Measurements from ENCODE around the gene CNOT1. TPM values are rescaled to one million over a fixed set of nuclear protein-coding genes. Genes with fewer than 3 reads are reported as not detected.

CNOT1 gene
- total RNA-seq, 2 experiments from 2014 or later, result 245 to 283 TPM

DNA sequence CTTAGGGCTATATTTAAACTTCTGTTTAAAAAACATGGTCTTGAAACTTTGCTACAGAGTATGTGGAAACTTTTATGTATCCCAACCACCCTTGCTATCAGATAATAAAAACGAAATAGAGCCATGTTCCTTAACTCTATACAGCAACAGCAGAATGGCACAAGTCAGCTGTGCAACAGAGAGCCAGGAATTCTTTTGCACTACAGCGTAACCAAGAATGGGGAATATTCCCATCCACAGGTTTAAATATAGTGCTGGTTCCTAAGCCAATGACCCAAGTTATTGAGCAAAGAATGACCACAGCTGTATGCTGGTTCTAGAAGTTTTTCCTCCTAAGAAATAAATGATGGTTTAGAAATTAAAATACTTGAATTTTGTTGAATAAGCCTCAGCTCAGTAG lies 81.2 kb downstream of the CNOT1 start:
- POLR2A ChIA-PET, result no interaction called here
- CTCF ChIA-PET, result interaction anchor here (0.6 to 1.0 kb wide), 2 partner anchors 31 to 35 kb away, joined by 3 to 4 read pairs; no protein-coding TSS in a partner anchor

DNA sequence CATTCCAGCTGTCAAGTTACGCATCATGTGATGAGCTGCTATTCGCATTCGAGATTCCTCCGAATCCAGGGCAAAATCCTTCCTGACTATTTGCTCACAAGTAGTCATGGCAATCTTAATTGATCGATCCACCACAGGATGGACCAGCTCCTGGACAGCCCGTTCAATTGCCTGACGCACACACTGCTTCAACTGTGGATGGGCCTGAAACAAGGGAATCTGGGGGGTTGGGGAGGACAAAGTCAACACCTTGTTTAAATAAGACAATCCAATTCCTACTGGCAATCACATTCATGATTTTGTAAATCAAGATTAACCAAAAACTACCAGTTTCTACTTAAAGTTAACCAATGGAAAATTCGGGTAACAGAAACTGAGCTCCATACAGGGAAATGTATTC lies 85.9 kb downstream of the CNOT1 start:
- H3K27ac Mint-ChIP-seq, result no peak overlapping the region
- POLR2A ChIA-PET, result no interaction called here
- no peak for DNase-seq
- H3K36me3 Mint-ChIP-seq (ENCODE audit: low read depth), result peaks cover 65% of the 10 kb centered on the region
- H3K9me3 Mint-ChIP-seq, result no peaks in the 10 kb centered on the region
- no peak overlapping the region for H3K4me3 Mint-ChIP-seq
- H3K4me1 Mint-ChIP-seq, result no peaks in the 10 kb centered on the region
- CTCF ChIA-PET, result interaction anchor here (0.9 kb wide), 1 partner anchor 16 kb away, joined by 3 read pairs; no protein-coding TSS in a partner anchor
- no peaks in the 10 kb centered on the region for H3K27me3 Mint-ChIP-seq

More for the DNA sequence above, 81.2 kb downstream of the CNOT1 start:
- Mint-ChIP-seq H3K27ac (no peak overlapping the region), H3K27me3 (no peaks in the 10 kb centered on the region), H3K4me1 (no peaks in the 10 kb centered on the region), H3K9me3 (no peaks in the 10 kb centered on the region), H3K4me3 (no peak overlapping the region), H3K36me3 (ENCODE audit: low read depth) (peaks cover 71% of the 10 kb centered on the region)
- no peak for DNase-seq

DNA sequence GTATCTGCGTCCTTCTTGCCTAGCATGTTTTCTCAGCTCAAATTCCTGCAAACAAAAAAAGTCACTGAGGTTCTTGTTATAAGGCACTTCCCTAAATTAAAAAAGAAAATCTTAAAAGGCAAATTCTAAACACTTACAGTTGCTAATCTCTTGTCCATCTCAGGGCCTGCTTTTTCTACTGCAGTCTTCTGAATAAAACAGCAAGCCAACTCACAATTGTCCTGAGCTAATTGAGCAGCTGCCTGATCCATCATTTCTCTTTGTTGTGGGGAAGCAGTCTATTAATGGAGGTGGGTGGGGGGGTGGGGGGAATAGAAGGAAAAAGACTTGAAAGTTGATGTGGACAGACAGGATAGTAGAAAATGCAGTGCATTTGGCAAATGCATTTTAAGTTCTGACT lies 87.3 kb downstream of the CNOT1 start:
- no peak for DNase-seq
- ChIA-PET POLR2A (no interaction called here), CTCF (interaction anchor here (1.0 to 1.4 kb wide), 2 partner anchors 19 to 23 kb away, joined by 3 to 4 read pairs; no protein-coding TSS in a partner anchor)
- Mint-ChIP-seq H3K27me3 (no peaks in the 10 kb centered on the region), H3K36me3 (ENCODE audit: low read depth) (peaks cover 72% of the 10 kb centered on the region), H3K4me1 (peaks cover 3% of the 10 kb centered on the region), H3K27ac (no peak overlapping the region), H3K9me3 (no peaks in the 10 kb centered on the region), H3K4me3 (no peak overlapping the region)

DNA sequence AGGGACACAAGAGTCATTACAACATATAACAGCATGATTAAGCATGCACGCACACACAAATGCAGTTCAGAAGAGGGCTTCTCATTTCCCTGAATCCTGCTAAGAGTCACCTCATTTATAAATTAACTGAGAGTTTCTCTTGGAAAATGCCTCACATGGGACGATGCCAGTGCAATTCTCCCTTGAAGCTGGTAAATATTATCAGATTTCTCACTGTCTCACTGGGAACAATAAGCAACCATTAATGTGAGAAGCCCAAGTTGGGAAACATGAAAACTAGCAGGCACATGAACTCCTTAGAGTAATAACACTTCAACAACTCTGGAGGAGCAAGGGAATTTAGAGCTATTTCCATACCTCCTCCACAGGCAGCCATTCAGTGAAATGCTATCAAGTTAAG lies 87.9 kb downstream of the CNOT1 start:
- H3K4me3 Mint-ChIP-seq, result no peak overlapping the region
- H3K9me3 Mint-ChIP-seq, result no peaks in the 10 kb centered on the region
- no peak overlapping the region for H3K27ac Mint-ChIP-seq
- H3K36me3 Mint-ChIP-seq (ENCODE audit: low read depth), result peaks cover 73% of the 10 kb centered on the region
- peaks cover 5% of the 10 kb centered on the region for H3K4me1 Mint-ChIP-seq
- POLR2A ChIA-PET, result no interaction called here
- DNase-seq, result no peak
- CTCF ChIA-PET, result interaction anchor here (1.4 to 1.8 kb wide), 2 partner anchors 8 to 20 kb away, joined by 3 to 4 read pairs; no protein-coding TSS in a partner anchor
- H3K27me3 Mint-ChIP-seq, result no peaks in the 10 kb centered on the region

DNA sequence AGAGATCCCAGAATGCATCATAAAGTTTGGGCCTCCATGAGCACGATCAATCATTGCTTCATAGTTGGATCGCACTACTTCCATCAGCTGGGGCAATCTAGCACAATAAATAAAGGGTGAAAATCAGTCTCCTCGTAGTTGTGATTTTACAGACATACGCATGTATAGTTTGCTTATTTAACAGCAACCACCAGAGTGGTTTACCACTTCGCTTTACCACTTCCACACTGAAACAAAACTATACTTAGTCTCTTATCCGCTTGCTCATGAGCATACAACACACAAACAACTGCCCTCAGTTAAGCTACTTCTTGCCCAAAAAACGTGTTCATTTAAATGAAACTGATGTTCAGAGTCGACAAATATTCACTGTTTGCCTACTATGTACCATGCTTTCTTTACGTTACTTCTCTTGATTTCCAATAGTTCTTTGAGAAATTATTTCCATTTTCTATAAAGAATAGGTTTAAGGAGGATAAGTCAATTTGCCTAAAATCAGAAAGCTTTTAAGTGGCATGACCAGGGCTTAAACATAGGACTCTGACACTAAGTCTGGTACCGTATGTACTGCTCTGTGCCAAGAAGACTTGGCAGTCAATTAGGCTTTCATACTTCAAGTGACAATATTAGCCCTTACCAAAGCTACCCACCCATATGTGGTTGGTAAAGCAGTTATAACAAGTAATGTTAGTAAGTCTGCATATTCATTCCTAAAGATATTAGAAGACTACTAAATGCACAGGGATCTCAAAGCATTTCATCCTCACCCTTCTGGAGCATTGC lies 92.3 kb downstream of the CNOT1 start:
- DNase-seq, result no peak
- peaks cover 5% of the 10 kb centered on the region for H3K4me1 Mint-ChIP-seq
- H3K27me3 Mint-ChIP-seq, result no peaks in the 10 kb centered on the region
- H3K27ac Mint-ChIP-seq, result no peak overlapping the region
- H3K36me3 Mint-ChIP-seq (ENCODE audit: low read depth), result peaks cover 73% of the 10 kb centered on the region
- ChIA-PET CTCF (no interaction called here), POLR2A (interaction anchor here (0.6 kb wide), 1 partner anchor 14 kb away, joined by 4 read pairs; no protein-coding TSS in a partner anchor)
- no peak overlapping the region for H3K4me3 Mint-ChIP-seq
- H3K9me3 Mint-ChIP-seq, result no peaks in the 10 kb centered on the region

DNA sequence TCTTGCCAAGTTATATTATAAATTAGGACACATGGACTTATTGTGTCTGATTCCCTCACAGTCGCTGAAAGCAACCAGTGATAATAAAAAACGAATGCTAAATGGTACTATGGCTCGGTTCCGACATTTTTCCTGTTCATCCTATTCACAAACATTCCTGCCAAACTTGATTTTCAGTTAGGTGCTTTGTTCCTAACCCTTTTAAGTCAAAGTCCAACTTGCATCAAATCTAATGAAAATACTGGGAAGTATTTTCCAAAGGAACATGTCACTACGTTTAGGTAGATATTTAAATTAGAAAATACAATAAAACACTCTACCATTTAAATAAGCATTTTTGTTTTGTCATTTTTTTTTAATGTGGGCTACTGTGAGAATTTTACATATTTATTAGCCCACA lies 93.3 kb downstream of the CNOT1 start:
- CTCF ChIA-PET, result no interaction called here
- Mint-ChIP-seq H3K27ac (no peak overlapping the region), H3K4me3 (no peak overlapping the region), H3K9me3 (no peaks in the 10 kb centered on the region), H3K36me3 (ENCODE audit: low read depth) (peaks cover 75% of the 10 kb centered on the region), H3K27me3 (no peaks in the 10 kb centered on the region), H3K4me1 (peaks cover 5% of the 10 kb centered on the region)
- DNase-seq, result no peak
- POLR2A ChIA-PET, result interaction anchor here (0.5 kb wide), 1 partner anchor 17 kb away, joined by 3 read pairs; no protein-coding TSS in a partner anchor

DNA sequence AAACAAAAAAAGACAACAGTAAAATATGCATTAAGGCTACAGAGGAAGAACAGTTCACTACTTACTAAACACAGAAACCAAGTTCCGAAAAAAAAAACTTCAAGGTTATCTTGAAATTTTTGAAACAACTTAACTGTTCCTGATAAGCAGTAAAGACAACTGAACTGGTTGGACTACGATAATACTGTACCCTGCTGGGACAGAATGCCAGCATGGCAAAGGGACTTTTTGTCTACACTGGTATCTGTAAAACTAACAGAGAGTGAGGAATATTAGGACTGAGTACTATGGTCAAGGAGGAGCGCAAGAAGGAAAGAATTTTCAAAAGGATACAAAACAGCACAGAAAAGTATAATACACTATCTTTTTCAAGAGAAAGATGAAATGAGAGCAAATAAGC lies 94.5 kb downstream of the CNOT1 start:
- H3K36me3 Mint-ChIP-seq (ENCODE audit: low read depth), result peaks cover 75% of the 10 kb centered on the region
- H3K4me1 Mint-ChIP-seq, result peaks cover 5% of the 10 kb centered on the region
- H3K27ac Mint-ChIP-seq, result no peak overlapping the region
- DNase-seq, result no peak
- H3K9me3 Mint-ChIP-seq, result no peaks in the 10 kb centered on the region
- ChIA-PET CTCF (interaction anchor here (0.6 kb wide), 1 partner anchor 9 kb away, joined by 4 read pairs; no protein-coding TSS in a partner anchor), POLR2A (no interaction called here)
- H3K4me3 Mint-ChIP-seq, result no peak overlapping the region
- no peaks in the 10 kb centered on the region for H3K27me3 Mint-ChIP-seq

DNA sequence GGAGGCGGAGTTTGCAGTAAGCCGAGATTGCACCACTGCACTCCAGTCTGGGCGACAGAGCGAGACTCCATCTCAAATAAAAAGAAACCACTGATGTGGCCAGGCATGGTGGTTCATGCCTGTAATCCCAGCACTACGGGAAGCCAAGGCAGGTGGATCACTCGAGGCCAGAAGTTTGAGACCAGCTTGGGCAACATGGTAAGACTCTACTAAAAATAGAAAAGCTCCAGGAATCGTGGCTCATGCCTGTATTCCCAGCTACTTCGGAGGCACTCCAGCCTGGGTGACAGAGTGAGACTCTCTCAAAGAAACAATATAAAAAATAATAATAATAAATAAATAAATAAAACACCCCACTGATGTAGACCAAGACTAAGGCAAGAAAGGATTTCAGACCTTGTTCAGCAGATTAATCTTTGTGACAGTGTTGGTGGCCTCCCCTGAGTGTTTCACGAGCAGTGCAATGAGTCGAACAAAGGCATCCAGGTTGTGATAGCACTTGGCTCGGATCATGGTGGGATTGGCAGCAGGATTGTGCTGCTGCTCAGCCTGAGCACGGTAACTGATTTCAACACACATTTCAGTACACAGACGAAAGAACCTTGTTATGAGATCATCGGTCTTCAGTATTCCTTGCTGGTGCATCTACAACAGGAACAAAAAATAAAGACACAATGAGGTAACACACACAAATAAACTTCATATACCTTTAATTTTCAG lies 95.7 kb downstream of the CNOT1 start:
- DNase-seq, result no peak
- Mint-ChIP-seq H3K9me3 (no peaks in the 10 kb centered on the region), H3K27me3 (no peaks in the 10 kb centered on the region), H3K27ac (no peak overlapping the region), H3K4me1 (peaks cover 5% of the 10 kb centered on the region), H3K36me3 (ENCODE audit: low read depth) (peaks cover 68% of the 10 kb centered on the region), H3K4me3 (no peak overlapping the region)
- ChIA-PET POLR2A (no interaction called here), CTCF (interaction anchor here (0.7 to 2.2 kb wide), 2 partner anchors 12 to 16 kb away, joined by 3 to 6 read pairs; no protein-coding TSS in a partner anchor)

DNA sequence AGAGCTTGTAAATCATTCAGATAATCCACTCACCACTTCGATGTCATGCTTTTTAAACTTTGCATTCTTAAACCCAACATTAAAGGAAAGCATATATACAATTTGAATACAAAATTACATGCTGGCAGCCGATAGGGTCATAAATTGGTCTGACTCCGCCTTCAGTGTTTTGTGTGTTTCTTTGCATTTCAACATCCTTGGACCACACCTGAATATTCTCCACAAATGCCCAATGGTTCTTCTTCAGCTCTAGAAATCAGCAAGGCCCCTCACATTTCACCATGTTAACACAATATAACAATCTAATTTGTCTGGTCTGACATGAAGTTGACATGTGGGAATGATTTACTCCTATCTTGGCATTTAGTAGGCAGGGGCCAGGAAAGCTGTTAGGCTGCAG lies 97.2 kb downstream of the CNOT1 start:
- POLR2A ChIA-PET, result no interaction called here
- peaks cover 2% of the 10 kb centered on the region for H3K4me1 Mint-ChIP-seq
- no peak overlapping the region for H3K4me3 Mint-ChIP-seq
- H3K27ac Mint-ChIP-seq, result no peak overlapping the region
- CTCF ChIA-PET, result interaction anchor here (0.9 to 2.2 kb wide), 2 partner anchors 11 to 13 kb away, joined by 4 to 6 read pairs; no protein-coding TSS in a partner anchor
- DNase-seq, result no peak
- H3K36me3 Mint-ChIP-seq (ENCODE audit: low read depth), result peaks cover 62% of the 10 kb centered on the region
- H3K27me3 Mint-ChIP-seq, result no peaks in the 10 kb centered on the region
- H3K9me3 Mint-ChIP-seq, result no peaks in the 10 kb centered on the region

DNA sequence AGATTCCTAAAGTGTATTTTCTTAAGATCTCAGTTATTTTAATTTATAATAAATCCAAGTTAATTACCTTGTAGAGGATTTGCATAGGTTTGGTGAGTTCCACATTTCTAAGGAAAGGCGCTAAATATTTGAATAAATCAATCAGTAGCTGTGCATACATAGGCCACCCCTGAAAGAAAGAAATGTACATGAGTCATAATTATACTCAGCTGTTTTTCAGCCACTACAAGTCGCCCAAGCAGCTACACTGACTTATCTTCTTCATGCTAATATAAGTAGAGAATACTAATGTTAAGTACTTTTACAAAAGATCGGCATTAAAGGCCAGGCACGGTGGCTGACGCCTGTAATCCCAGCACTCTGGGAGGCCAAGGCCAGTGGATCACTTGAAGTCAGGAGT lies 99.4 kb downstream of the CNOT1 start:
- POLR2A ChIA-PET, result no interaction called here
- no peak for DNase-seq
- H3K27me3 Mint-ChIP-seq, result no peaks in the 10 kb centered on the region
- no peaks in the 10 kb centered on the region for H3K4me1 Mint-ChIP-seq
- CTCF ChIA-PET, result interaction anchor here (0.6 to 1.5 kb wide), 3 partner anchors 10 to 68 kb away, joined by 3 to 6 read pairs (median 3); no protein-coding TSS in a partner anchor
- H3K9me3 Mint-ChIP-seq, result no peaks in the 10 kb centered on the region
- peaks cover 65% of the 10 kb centered on the region for H3K36me3 Mint-ChIP-seq (ENCODE audit: low read depth)
- H3K4me3 Mint-ChIP-seq, result no peak overlapping the region
- no peak overlapping the region for H3K27ac Mint-ChIP-seq

DNA sequence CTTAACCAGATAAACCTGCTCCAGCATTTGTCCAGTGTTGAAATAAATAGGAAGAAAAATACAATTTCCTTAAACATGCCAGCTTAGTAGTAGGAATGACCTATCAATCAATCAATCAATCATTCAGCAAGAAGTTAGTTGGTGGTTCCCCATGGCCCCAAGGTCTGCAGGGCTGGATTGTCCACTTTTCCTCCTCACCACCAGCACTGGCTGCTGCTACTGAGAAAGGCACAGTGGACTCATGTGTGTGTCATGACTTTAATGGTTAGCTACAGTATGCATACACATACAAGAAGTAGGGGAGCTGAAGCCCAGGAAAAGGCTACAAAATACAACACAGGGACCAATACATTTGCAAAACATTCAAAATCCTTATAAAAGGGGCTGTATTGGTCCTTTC lies 109.9 kb downstream of the CNOT1 start:
- POLR2A ChIA-PET, result interaction anchor here (0.7 kb wide), 1 partner anchor 17 kb away, joined by 3 read pairs; no protein-coding TSS in a partner anchor
- H3K36me3 Mint-ChIP-seq (ENCODE audit: low read depth), result peaks cover 51% of the 10 kb centered on the region

DNA sequence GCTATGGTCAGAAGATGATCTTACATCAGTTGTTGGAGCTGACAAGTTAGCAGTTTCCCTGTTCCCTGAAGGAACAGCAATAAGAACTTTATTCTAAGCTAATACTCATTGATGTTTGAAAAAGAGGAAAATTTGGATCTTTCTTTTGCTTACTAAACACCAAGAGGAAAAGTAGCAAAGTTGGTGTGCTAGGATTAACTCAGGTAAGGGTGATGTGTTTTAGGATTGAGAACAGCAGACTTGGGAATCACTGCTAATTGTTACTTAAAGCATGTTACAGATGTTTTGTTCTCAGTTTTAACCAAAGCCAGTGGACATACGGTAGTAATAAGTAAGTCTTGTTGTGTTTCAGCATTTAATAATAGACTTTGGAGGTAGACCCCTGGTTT lies 110.7 kb downstream of the CNOT1 start:
- no peak overlapping the region for H3K4me3 Mint-ChIP-seq
- peaks cover 44% of the 10 kb centered on the region for H3K4me1 Mint-ChIP-seq
- ChIA-PET CTCF (interaction anchor here (0.7 to 1.8 kb wide), 3 partner anchors 9 to 24 kb away, joined by 3 to 4 read pairs (median 3); no protein-coding TSS in a partner anchor), POLR2A (interaction anchor here (0.5 to 0.6 kb wide), 2 partner anchors 97 to 99 kb away, joined by 3 to 4 read pairs; no protein-coding TSS in a partner anchor)
- H3K36me3 Mint-ChIP-seq (ENCODE audit: low read depth), result peaks cover 45% of the 10 kb centered on the region
- DNase-seq, result no peak
- H3K27me3 Mint-ChIP-seq, result no peaks in the 10 kb centered on the region
- no peak overlapping the region for H3K27ac Mint-ChIP-seq
- no peaks in the 10 kb centered on the region for H3K9me3 Mint-ChIP-seq

More for the DNA sequence above, 109.9 kb downstream of the CNOT1 start:
- Mint-ChIP-seq H3K4me3 (no peak overlapping the region), H3K9me3 (no peaks in the 10 kb centered on the region), H3K27ac (peak overlapping the region; percentile 50), H3K27me3 (no peaks in the 10 kb centered on the region), H3K4me1 (peaks cover 43% of the 10 kb centered on the region)
- no peak for DNase-seq
- CTCF ChIA-PET, result interaction anchor here (0.7 to 1.8 kb wide), 7 partner anchors 8 to 127 kb away, joined by 3 to 6 read pairs (median 3); partner anchors contain the start of gene NDRG4

All from activated CD4-positive, alpha-beta T cell treated with anti-CD3 and anti-CD28 coated beads, Interleukin-2, amount 10 ng/mL, durations not matched to agents 7 days and 5 days (primary cell).